ENCODE data around the gene CROCC2.

The CROCC2 gene

GRCh38 chr2:240933048-240933965 lies 27.2 kb downstream of the CROCC2 start:
- TF ChIP-seq EZH2phosphoT487 (IDR thresholded peaks at IDR 0.05; ENCODE audit: borderline replicate concordance, low read length) (no peak), CTCF (IDR thresholded peaks at IDR 0.05; ENCODE audit: low read depth, low read length, poor library complexity, severe bottlenecking) (no peak)
- H3K4me2 ChIP-seq (ENCODE audit: low read length): no peak overlapping the region
- no peaks in the 10 kb centered on the region for H3F3A ChIP-seq (ENCODE audit: control insufficient read depth, insufficient read depth)
- H3K27me3 ChIP-seq (ENCODE audit: control insufficient read depth, low read length): no peaks in the 10 kb centered on the region
- H3K9me3 ChIP-seq (ENCODE audit: control insufficient read depth, insufficient read depth, low read length): no peaks in the 10 kb centered on the region
- no peak overlapping the region for H3K27ac ChIP-seq (ENCODE audit: low read depth, low read length)
- H3K9me2 ChIP-seq (replicated peaks; ENCODE audit: control insufficient read depth, low read length): no peaks in the 10 kb centered on the region
- no peaks in the 10 kb centered on the region for H4K20me1 ChIP-seq (ENCODE audit: control insufficient read depth, insufficient read depth, low read depth, low read length)
- H3K79me2 ChIP-seq (ENCODE audit: control insufficient read depth, low read length): no peaks in the 10 kb centered on the region
- H3K36me3 ChIP-seq (ENCODE audit: control insufficient read depth, low read length): no peaks in the 10 kb centered on the region
- no peaks in the 10 kb centered on the region for H3K4me1 ChIP-seq (ENCODE audit: control insufficient read depth, low read length)
- no peak overlapping the region for H3K4me3 ChIP-seq (ENCODE audit: low read length)

- Histone ChIP-seq H3F3A (ENCODE audit: control insufficient read depth, insufficient read depth) (no peaks in the 10 kb centered on the region), H3K27me3 (ENCODE audit: control insufficient read depth, low read length) (no peaks in the 10 kb centered on the region), H3K79me2 (ENCODE audit: control insufficient read depth, low read length) (no peaks in the 10 kb centered on the region), H3K4me2 (ENCODE audit: low read length) (no peak overlapping the region), H3K27ac (ENCODE audit: low read depth, low read length) (no peak overlapping the region), H3K4me1 (ENCODE audit: control insufficient read depth, low read length) (no peaks in the 10 kb centered on the region), H4K20me1 (ENCODE audit: control insufficient read depth, insufficient read depth, low read depth, low read length) (no peaks in the 10 kb centered on the region), H3K9me3 (ENCODE audit: control insufficient read depth, insufficient read depth, low read length) (no peaks in the 10 kb centered on the region), H3K4me3 (ENCODE audit: low read length) (no peak overlapping the region), H3K36me3 (ENCODE audit: control insufficient read depth, low read length) (no peaks in the 10 kb centered on the region), H3K9me2 (replicated peaks; ENCODE audit: control insufficient read depth, low read length) (no peaks in the 10 kb centered on the region)
- TF ChIP-seq EZH2phosphoT487 (IDR thresholded peaks at IDR 0.05; ENCODE audit: borderline replicate concordance, low read length) (no peak), CTCF (IDR thresholded peaks at IDR 0.05; ENCODE audit: low read depth, low read length, poor library complexity, severe bottlenecking) (no peak)
Observed at GRCh38 chr2:240933966-240934700, 28.0 kb downstream of the CROCC2 start.

- H3K36me3 ChIP-seq (ENCODE audit: control insufficient read depth, low read length): no peaks in the 10 kb centered on the region
- no peaks in the 10 kb centered on the region for H3K9me3 ChIP-seq (ENCODE audit: control insufficient read depth, insufficient read depth, low read length)
- H3K9me2 ChIP-seq (replicated peaks; ENCODE audit: control insufficient read depth, low read length): no peaks in the 10 kb centered on the region
- H3F3A ChIP-seq (ENCODE audit: control insufficient read depth, insufficient read depth): no peaks in the 10 kb centered on the region
- no peaks in the 10 kb centered on the region for H3K4me1 ChIP-seq (ENCODE audit: control insufficient read depth, low read length)
- H3K79me2 ChIP-seq (ENCODE audit: control insufficient read depth, low read length): no peaks in the 10 kb centered on the region
- H3K4me2 ChIP-seq (ENCODE audit: low read length): no peak overlapping the region
- TF ChIP-seq EZH2phosphoT487 (IDR thresholded peaks at IDR 0.05; ENCODE audit: borderline replicate concordance, low read length): no peak
- TF ChIP-seq CTCF (IDR thresholded peaks at IDR 0.05; ENCODE audit: low read depth, low read length, poor library complexity, severe bottlenecking): no peak
- H3K27me3 ChIP-seq (ENCODE audit: control insufficient read depth, low read length): no peaks in the 10 kb centered on the region
- H4K20me1 ChIP-seq (ENCODE audit: control insufficient read depth, insufficient read depth, low read depth, low read length): no peaks in the 10 kb centered on the region
- H3K27ac ChIP-seq (ENCODE audit: low read depth, low read length): no peak overlapping the region
- no peak overlapping the region for H3K4me3 ChIP-seq (ENCODE audit: low read length)
Observed at GRCh38 chr2:240934701-240935102, 28.6 kb downstream of the CROCC2 start.
